ENCODE measurements around the gene PRKCA.

Gene PRKCA

GRCh38 chr17:66663041-66663606 lies 360.7 kb downstream of the PRKCA start:
- H3K4me3 ChIP-seq (ENCODE audit: low read length) = no peak overlapping the region
- H3K9me3 ChIP-seq (ENCODE audit: control insufficient read depth, insufficient read depth, low read length) = no peaks in the 10 kb centered on the region
- no peaks in the 10 kb centered on the region for H3K36me3 ChIP-seq (ENCODE audit: control insufficient read depth, insufficient read depth, low read length)
- no peak for DNase-seq (ENCODE audit: low read depth, low spot score)
- H3K27me3 ChIP-seq (ENCODE audit: control insufficient read depth, insufficient read depth, low read length) = no peaks in the 10 kb centered on the region
- no CpG with 5 or more reads among the region's 12 CpGs for WGBS (ENCODE audit: insufficient coverage, insufficient read length)
- no peaks in the 10 kb centered on the region; the same call in 1 of the 2 replicates for H3K4me1 ChIP-seq (ENCODE audit: control insufficient read depth, insufficient read depth, low read length)
- H3K27ac ChIP-seq (ENCODE audit: low read length) = no peak overlapping the region

- DNase-seq (ENCODE audit: low read depth, low spot score) = no peak
- Histone ChIP-seq H3K4me1 (ENCODE audit: control insufficient read depth, insufficient read depth, low read length) (no peaks in the 10 kb centered on the region; the same call in 1 of the 2 replicates), H3K9me3 (ENCODE audit: control insufficient read depth, insufficient read depth, low read length) (no peaks in the 10 kb centered on the region), H3K27me3 (ENCODE audit: control insufficient read depth, insufficient read depth, low read length) (no peaks in the 10 kb centered on the region), H3K27ac (ENCODE audit: low read length) (no peak overlapping the region), H3K4me3 (ENCODE audit: low read length) (no peak overlapping the region), H3K36me3 (ENCODE audit: control insufficient read depth, insufficient read depth, low read length) (no peaks in the 10 kb centered on the region)
- WGBS (ENCODE audit: insufficient coverage, insufficient read length) = no CpG with 5 or more reads among the region's 4 CpGs
Measured at GRCh38 chr17:66664336-66664735, 361.9 kb downstream of the PRKCA start.

GRCh38 chr17:66665194-66665593 lies 362.8 kb downstream of the PRKCA start:
- Histone ChIP-seq H3K4me3 (ENCODE audit: low read length) (no peak overlapping the region), H3K4me1 (ENCODE audit: control insufficient read depth, insufficient read depth, low read length) (no peaks in the 10 kb centered on the region; the same call in 1 of the 2 replicates), H3K36me3 (ENCODE audit: control insufficient read depth, insufficient read depth, low read length) (no peaks in the 10 kb centered on the region), H3K9me3 (ENCODE audit: control insufficient read depth, insufficient read depth, low read length) (no peaks in the 10 kb centered on the region), H3K27ac (ENCODE audit: low read length) (no peak overlapping the region), H3K27me3 (ENCODE audit: control insufficient read depth, insufficient read depth, low read length) (no peaks in the 10 kb centered on the region)
- DNase-seq (ENCODE audit: low read depth, low spot score) = no peak
- no CpG with 5 or more reads among the region's 4 CpGs for WGBS (ENCODE audit: insufficient coverage, insufficient read length)

GRCh38 chr17:66667090-66667489 lies 364.7 kb downstream of the PRKCA start:
- Histone ChIP-seq H3K36me3 (ENCODE audit: control insufficient read depth, insufficient read depth, low read length) (no peaks in the 10 kb centered on the region), H3K27me3 (ENCODE audit: control insufficient read depth, insufficient read depth, low read length) (no peaks in the 10 kb centered on the region), H3K4me3 (ENCODE audit: low read length) (no peak overlapping the region), H3K9me3 (ENCODE audit: control insufficient read depth, insufficient read depth, low read length) (no peaks in the 10 kb centered on the region), H3K27ac (ENCODE audit: low read length) (no peak overlapping the region), H3K4me1 (ENCODE audit: control insufficient read depth, insufficient read depth, low read length) (no peaks in the 10 kb centered on the region; the same call in 1 of the 2 replicates)
- WGBS (ENCODE audit: insufficient coverage, insufficient read length) = no CpG with 5 or more reads among the region's 5 CpGs
- no peak for DNase-seq (ENCODE audit: low read depth, low spot score)

DNA sequence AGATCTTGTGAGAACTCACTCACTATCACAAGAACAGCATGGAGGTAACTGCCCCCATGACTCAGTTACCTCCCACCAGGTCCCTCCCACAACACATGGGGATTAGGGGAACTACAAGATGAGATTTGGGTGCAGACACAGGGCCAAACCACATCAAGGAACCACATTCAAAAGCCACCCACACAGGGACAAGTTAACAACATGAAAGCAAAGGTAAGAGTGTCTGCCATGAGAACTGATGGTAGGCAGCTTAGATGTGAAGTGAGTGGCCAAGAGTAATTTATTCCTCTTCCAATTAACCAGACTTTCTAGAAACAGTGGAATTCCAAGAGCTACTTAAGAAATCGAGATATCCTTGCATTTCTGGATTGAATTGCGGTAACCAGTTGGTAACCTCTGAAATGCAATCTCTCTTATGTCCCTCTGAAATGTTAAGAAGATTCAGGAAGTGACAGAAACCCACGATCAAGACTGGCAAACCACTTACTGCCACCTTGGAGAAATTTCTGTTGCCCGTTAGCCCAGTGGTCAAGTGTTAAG lies 365.1 kb downstream of the PRKCA start:
- Histone ChIP-seq H3K27ac (ENCODE audit: low read length) (no peak overlapping the region), H3K36me3 (ENCODE audit: control insufficient read depth, insufficient read depth, low read length) (no peaks in the 10 kb centered on the region), H3K4me1 (ENCODE audit: control insufficient read depth, insufficient read depth, low read length) (no peaks in the 10 kb centered on the region; the same call in 1 of the 2 replicates), H3K9me3 (ENCODE audit: control insufficient read depth, insufficient read depth, low read length) (no peaks in the 10 kb centered on the region), H3K27me3 (ENCODE audit: control insufficient read depth, insufficient read depth, low read length) (no peaks in the 10 kb centered on the region), H3K4me3 (ENCODE audit: low read length) (no peak overlapping the region)
- DNase-seq (ENCODE audit: low read depth, low spot score) = no peak
- no CpG with 5 or more reads among the region's 4 CpGs for whole genome bisulfite sequencing (ENCODE audit: insufficient coverage, insufficient read length)

GRCh38 chr17:66670206-66670605 lies 367.8 kb downstream of the PRKCA start:
- WGBS (ENCODE audit: insufficient coverage, insufficient read length) = no CpG with 5 or more reads among the region's 3 CpGs
- Histone ChIP-seq H3K27me3 (ENCODE audit: control insufficient read depth, insufficient read depth, low read length) (no peaks in the 10 kb centered on the region), H3K4me1 (ENCODE audit: control insufficient read depth, insufficient read depth, low read length) (no peaks in the 10 kb centered on the region), H3K9me3 (ENCODE audit: control insufficient read depth, insufficient read depth, low read length) (no peaks in the 10 kb centered on the region), H3K27ac (ENCODE audit: low read length) (no peak overlapping the region), H3K36me3 (ENCODE audit: control insufficient read depth, insufficient read depth, low read length) (no peaks in the 10 kb centered on the region), H3K4me3 (ENCODE audit: low read length) (no peak overlapping the region)
- DNase-seq (ENCODE audit: low read depth, low spot score) = no peak

GRCh38 chr17:66671156-66671555 lies 368.7 kb downstream of the PRKCA start:
- H3K9me3 ChIP-seq (ENCODE audit: control insufficient read depth, insufficient read depth, low read length) = no peaks in the 10 kb centered on the region
- no peaks in the 10 kb centered on the region for H3K27me3 ChIP-seq (ENCODE audit: control insufficient read depth, insufficient read depth, low read length)
- H3K4me3 ChIP-seq (ENCODE audit: low read length) = no peak overlapping the region
- no peak overlapping the region for H3K27ac ChIP-seq (ENCODE audit: low read length)
- DNase-seq (ENCODE audit: low read depth, low spot score) = no peak
- no peaks in the 10 kb centered on the region for H3K4me1 ChIP-seq (ENCODE audit: control insufficient read depth, insufficient read depth, low read length)
- no peaks in the 10 kb centered on the region for H3K36me3 ChIP-seq (ENCODE audit: control insufficient read depth, insufficient read depth, low read length)
- WGBS (ENCODE audit: insufficient coverage, insufficient read length) = no CpG with 5 or more reads among the region's 6 CpGs

DNA sequence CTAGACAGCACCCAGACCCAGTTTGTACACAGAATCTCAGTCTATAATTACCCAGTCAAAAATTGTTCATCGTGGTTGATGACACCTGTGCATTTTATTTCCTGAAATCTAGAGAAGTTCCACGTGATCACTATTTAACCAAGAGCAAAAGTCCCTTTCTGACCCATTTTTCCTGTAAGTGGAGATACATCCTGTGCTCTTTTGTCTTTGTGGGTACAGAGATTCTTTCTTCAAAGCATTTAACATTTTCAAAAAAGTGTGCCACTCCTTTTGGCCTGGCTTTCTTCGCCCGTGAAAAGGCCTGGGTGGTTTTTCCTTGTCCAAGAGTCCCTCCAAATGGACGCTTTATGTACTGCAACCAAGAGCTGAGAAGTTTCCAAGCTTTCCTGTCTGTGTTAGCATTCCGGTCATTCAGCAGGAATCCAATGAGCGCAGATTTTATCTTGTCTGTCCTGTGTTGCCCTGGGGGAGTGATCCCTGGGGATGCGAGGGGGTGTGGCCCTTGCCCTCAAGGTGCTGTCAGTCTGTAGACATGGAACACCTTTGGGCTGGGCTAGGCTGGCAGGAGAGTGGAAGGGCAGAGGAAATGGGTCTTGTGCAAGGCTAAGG lies 371.4 kb downstream of the PRKCA start:
- no CpG with 5 or more reads among the region's 8 CpGs for WGBS (ENCODE audit: insufficient coverage, insufficient read length)
- Histone ChIP-seq H3K27me3 (ENCODE audit: control insufficient read depth, insufficient read depth, low read length) (no peaks in the 10 kb centered on the region), H3K4me3 (ENCODE audit: low read length) (no peak overlapping the region), H3K9me3 (ENCODE audit: control insufficient read depth, insufficient read depth, low read length) (no peaks in the 10 kb centered on the region), H3K27ac (ENCODE audit: low read length) (no peak overlapping the region), H3K4me1 (ENCODE audit: control insufficient read depth, insufficient read depth, low read length) (no peaks in the 10 kb centered on the region), H3K36me3 (ENCODE audit: control insufficient read depth, insufficient read depth, low read length) (no peaks in the 10 kb centered on the region)
- DNase-seq (ENCODE audit: low read depth, low spot score) = peak; percentile 29

DNA sequence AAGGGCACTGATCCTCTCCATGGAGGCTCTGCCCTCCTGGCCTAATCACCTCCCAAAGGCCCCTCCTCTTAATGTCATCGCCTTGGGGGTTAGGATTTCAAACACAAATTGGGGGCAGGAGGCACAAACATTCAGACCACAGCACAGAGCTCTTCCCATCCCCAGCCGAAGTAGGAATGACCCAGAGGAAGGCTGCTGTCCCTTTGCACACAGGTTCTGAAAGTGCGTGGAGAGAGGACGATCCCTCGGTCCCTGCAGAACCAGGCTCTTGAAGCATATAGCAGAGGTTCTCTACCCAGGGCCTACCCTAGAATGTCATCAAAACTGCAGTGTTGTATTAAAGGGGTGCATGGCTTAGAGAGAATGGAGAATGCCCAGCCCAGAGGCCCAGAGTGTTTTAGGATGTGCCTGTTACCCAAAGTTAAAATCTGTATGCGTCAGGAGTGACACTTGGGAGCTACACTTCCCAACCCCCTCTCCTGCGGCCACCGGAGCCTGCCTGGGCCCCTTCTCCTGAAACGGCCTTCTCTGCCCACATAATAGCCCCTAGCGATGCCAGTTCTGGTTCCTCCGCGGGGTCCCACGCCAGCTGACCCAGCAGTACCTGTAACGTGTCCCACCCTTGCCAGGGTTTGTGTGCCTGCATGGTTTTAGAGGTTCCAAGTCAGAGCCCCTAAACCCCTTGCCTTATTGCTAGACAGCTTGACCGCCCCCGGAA lies 373.0 kb downstream of the PRKCA start:
- DNase-seq (ENCODE audit: low read depth, low spot score) = no peak
- no peaks in the 10 kb centered on the region for H3K4me1 ChIP-seq (ENCODE audit: control insufficient read depth, insufficient read depth, low read length)
- no peak overlapping the region for H3K27ac ChIP-seq (ENCODE audit: low read length)
- H3K36me3 ChIP-seq (ENCODE audit: control insufficient read depth, insufficient read depth, low read length) = no peaks in the 10 kb centered on the region
- H3K4me3 ChIP-seq (ENCODE audit: low read length) = no peak overlapping the region
- H3K27me3 ChIP-seq (ENCODE audit: control insufficient read depth, insufficient read depth, low read length) = no peaks in the 10 kb centered on the region
- WGBS (ENCODE audit: insufficient coverage, insufficient read length) = no CpG with 5 or more reads among the region's 16 CpGs
- H3K9me3 ChIP-seq (ENCODE audit: control insufficient read depth, insufficient read depth, low read length) = no peaks in the 10 kb centered on the region

DNA sequence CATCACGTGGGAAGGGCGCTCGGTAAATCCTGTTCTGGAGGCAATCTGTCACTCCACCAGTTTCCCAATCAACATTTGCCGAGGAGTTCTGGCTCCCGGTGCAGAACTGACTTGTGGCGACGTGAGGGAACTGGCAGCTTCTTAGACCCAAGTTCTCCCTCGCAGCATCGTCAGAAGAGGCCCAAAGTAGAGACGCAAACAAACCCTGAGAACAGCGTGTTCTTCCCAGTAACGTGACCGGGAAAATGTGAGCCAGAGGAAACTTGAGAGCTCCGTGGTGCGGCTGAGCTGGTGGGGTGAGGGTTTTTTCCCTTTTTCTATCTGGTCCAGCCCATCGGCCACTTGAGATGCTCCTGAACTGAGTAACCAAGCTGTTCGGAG lies 373.6 kb downstream of the PRKCA start:
- no peak for DNase-seq (ENCODE audit: low read depth, low spot score)
- no peaks in the 10 kb centered on the region for H3K4me1 ChIP-seq (ENCODE audit: control insufficient read depth, insufficient read depth, low read length)
- no peaks in the 10 kb centered on the region for H3K27me3 ChIP-seq (ENCODE audit: control insufficient read depth, insufficient read depth, low read length)
- H3K36me3 ChIP-seq (ENCODE audit: control insufficient read depth, insufficient read depth, low read length) = no peaks in the 10 kb centered on the region
- H3K27ac ChIP-seq (ENCODE audit: low read length) = no peak overlapping the region
- no peaks in the 10 kb centered on the region for H3K9me3 ChIP-seq (ENCODE audit: control insufficient read depth, insufficient read depth, low read length)
- no CpG with 5 or more reads among the region's 17 CpGs for WGBS (ENCODE audit: insufficient coverage, insufficient read length)
- H3K4me3 ChIP-seq (ENCODE audit: low read length) = no peak overlapping the region

Data from iPS DF 6.9 (cell line).